GM21737 (cell line): ENCODE results near the gene LINS1.
"Not testable (repeated sequence)": the region's sequence is repeated elsewhere in the genome, so short reads cannot be mapped to it uniquely, and the experiment has no call there.

Source experiments
- ATAC-seq: cut with Tn5 transposase; IDR thresholded peaks from one replicate; pipeline ENCODE4 v1.9.1; 2021; ENCODE audit warnings: mild to moderate bottlenecking, moderate library complexity; ENCODE audit not compliant: unreplicated experiment

Gene LINS1

GRCh38 chr15:100602823-100603393 is 924 bp upstream of the LINS1 start:
- peak; percentile 35 for ATAC-seq

GRCh38 chr15:100601617-100602063 is 344 bp downstream of the LINS1 start:
- ATAC-seq = peak; percentile 6

DNA sequence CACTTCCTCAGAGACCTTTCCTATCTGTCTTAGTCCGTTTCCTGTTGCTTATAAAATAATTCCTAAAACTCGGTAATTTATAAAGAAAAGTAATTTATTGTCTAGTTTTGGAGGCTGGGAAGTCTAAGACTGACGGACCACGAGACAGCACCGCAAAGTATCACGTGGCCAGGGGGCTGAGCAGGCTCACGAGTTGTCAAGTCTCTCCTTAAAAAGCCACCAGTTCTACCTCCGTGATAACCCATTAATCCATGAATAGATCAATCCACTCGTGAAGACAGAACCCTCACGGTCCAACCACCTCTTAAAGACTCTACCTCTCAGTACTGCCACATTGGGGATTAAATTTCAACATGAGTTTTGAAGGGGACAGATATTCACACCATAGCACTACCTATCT is 821 bp downstream of the LINS1 start:
- ATAC-seq = no peak

- ATAC-seq = no peak
Observed at GRCh38 chr15:100598655-100599054, 3.3 kb downstream of the LINS1 start.

GRCh38 chr15:100597862-100598261 is 4.1 kb downstream of the LINS1 start:
- ATAC-seq = no peak

GRCh38 chr15:100596792-100597191 is 5.2 kb downstream of the LINS1 start:
- ATAC-seq = peak; percentile 72

- no peak for ATAC-seq
Observed at GRCh38 chr15:100595964-100596363, 6.0 kb downstream of the LINS1 start.

GRCh38 chr15:100593431-100593830 is 8.6 kb downstream of the LINS1 start:
- ATAC-seq = no peak

GRCh38 chr15:100592898-100593297 is 9.1 kb downstream of the LINS1 start:
- no peak for ATAC-seq

- no peak for ATAC-seq
Observed at GRCh38 chr15:100591835-100592234, 10.1 kb downstream of the LINS1 start.

DNA sequence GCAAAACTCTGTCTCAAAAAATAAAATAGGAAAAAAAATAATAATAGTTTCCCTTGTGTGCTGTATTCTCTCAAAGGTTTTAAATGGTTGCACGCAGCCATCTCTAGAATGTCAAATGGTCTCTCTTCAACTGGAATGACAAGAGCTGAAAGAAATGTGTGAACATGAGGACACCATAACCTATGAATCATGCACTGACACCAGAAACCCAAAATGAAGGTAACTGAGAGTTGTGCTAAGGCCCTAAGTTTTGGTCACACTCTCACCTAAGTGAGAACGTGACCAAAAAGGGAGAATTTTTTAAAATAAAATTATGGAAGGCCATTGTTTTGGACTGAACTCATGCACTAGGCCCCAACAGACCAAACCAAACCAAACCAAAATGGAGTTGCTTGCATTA is 10.8 kb downstream of the LINS1 start:
- ATAC-seq = not testable (repeated sequence)

GRCh38 chr15:100588638-100589242 is 13.2 kb downstream of the LINS1 start:
- no peak for ATAC-seq

- no peak for ATAC-seq
Observed at GRCh38 chr15:100580414-100580813, 21.6 kb downstream of the LINS1 start.

- ATAC-seq = no peak
Observed at GRCh38 chr15:100573526-100573925, 28.5 kb downstream of the LINS1 start.

GRCh38 chr15:100572362-100572983 is 29.5 kb downstream of the LINS1 start:
- no peak for ATAC-seq

- no peak for ATAC-seq
Observed at GRCh38 chr15:100571592-100572167, 30.3 kb downstream of the LINS1 start.

- peak; percentile 73 for ATAC-seq
Observed at GRCh38 chr15:100570735-100571313, 31.2 kb downstream of the LINS1 start.

DNA sequence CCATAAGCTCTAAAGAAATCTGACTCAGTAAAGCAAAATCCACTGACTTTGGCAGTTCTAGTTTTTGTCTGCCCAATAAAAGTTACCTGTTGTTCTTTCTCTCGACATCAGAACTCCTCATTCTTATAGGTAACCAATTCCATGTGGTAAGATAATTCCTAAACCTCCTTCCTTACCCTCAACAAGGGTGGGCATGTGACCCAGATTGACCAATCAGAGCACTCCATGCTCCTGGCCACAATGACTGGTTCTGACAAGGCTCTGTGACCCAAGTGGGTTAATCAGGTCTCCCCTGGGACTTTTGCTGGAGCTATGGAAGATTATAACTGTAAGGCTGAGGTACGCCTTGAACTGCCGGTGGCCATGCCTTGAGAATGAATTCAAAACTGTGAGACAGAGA is 31.7 kb downstream of the LINS1 start:
- peak; percentile 15 for ATAC-seq

DNA sequence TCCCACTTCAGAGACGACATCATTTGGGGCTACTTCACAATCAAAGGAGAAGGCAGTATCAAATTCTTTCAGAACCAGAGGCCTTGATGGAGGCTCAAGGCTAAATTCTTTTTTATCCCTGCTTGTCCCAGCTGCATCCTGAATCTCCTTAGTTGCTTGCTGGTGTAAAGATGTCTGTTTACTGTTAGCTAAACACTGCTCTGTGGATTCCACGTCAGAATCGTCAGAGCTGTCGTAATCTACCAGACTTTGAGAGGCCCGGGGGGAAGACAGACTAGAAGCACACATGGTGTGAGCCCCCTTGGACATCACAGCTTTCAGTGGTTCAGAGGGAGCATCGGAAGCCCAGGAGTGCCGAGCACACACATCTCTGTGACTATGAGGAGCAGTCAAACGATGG is 32.6 kb downstream of the LINS1 start:
- ATAC-seq = no peak

DNA sequence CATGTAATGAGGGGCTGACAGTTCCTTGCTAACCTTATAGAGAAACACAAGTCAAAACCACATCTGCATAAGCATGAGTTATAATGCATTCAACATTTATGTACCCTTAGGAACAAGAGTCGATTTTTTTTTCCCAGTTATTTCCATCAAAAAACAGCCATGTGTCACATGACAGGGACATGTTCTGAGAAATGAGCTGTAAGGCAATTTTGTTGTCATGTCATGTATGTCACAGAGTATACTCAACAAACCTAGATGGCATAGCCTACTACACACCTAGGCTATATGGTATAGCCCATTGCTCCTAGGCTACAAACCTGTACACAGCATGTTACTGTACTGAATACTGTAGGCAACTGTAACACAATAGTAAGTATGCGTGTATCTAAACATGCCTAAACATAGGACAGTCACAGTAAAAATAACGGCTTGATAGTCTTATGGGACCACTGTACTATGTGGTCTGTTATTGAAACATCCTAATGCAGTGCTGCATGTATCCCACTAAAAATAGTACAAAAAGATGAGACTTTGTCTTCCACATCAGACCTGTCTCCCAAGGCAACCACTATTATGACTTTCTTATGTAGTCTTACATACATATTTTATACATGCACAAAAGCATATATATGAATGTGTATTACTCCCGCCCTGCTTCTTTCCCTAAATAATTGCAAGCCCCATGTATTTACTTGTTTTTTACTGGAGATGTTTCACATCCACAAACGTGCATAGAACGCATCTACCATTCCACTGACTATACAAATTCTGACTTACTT is 34.9 kb downstream of the LINS1 start:
- no peak for ATAC-seq

- no peak for ATAC-seq
Observed at GRCh38 chr15:100565591-100565990, 36.4 kb downstream of the LINS1 start.
